A673 (cell line): ENCODE results near the gene SESN1. TPM values are rescaled to one million over a fixed set of nuclear protein-coding genes. Genes with fewer than 3 reads are reported as not detected.

ENCODE experiments used
- BruUV-seq: library from RNA; stranded (reverse); fragments of 400-500 nt; replicated peaks from 2 replicates; lab custom pipeline; 2021; lab: Mats Ljungman, UMichigan
- CTCF ChIA-PET: fragments of 300-600 bp; sonication (Branson Sonifier 250); formaldehyde crosslinking; loops from one replicate; lab custom pipeline; 2022; ENCODE audit warnings: antibody characterized with exemption; lab: Charles Lee
- POLR2A ChIA-PET: fragments of 300-600 bp; sonication (Branson Sonifier 250); formaldehyde crosslinking; loops from one replicate; lab custom pipeline; 2022; ENCODE audit warnings: antibody characterized with exemption; ENCODE audit not compliant: low non-redundant PET; lab: Charles Lee
- DNase-seq: peaks from one replicate; pipeline ENCODE4 v3.0.0-alpha.2; 2015; ENCODE audit warnings: low spot score
- H3K27ac ChIP-seq: fragments of 200-600 bp; sonication (generic); 2 replicates; pipeline ENCODE4 v1.5.1; 2016; ENCODE audit warnings: mixed run types, low read depth, mild to moderate bottlenecking, mixed read lengths, antibody characterized with exemption, low read length; ENCODE audit not compliant: poor library complexity, severe bottlenecking
- H3K27me3 ChIP-seq: fragments of 200-600 bp; sonication (generic); replicated peaks from 2 replicates; pipeline ENCODE4 v1.6.1; 2017; ENCODE audit warnings: mixed run types, low read depth, mild to moderate bottlenecking, mixed read lengths, antibody characterized with exemption, low read length; ENCODE audit not compliant: insufficient read depth, poor library complexity
- H3K36me3 ChIP-seq: fragments of 200-600 bp; sonication (generic); 2 replicates; pipeline ENCODE4 v1.6.1; 2016; ENCODE audit warnings: mixed run types, mild to moderate bottlenecking, mixed read lengths, antibody characterized with exemption, low read length; ENCODE audit not compliant: insufficient read depth, poor library complexity, severe bottlenecking
- H3K4me1 ChIP-seq: fragments of 200-600 bp; sonication (generic); 2 replicates; pipeline ENCODE4 v1.6.1; 2017; ENCODE audit warnings: mixed run types, mild to moderate bottlenecking, mixed read lengths, antibody characterized with exemption, low read length; ENCODE audit not compliant: insufficient read depth, poor library complexity, severe bottlenecking
- H3K4me3 ChIP-seq: fragments of 200-600 bp; sonication (generic); 2 replicates; pipeline ENCODE4 v1.5.1; 2016; ENCODE audit warnings: low read depth, mixed run types, mild to moderate bottlenecking, mixed read lengths, low read length; ENCODE audit not compliant: poor library complexity, severe bottlenecking
- H3K9me3 ChIP-seq: fragments of 200-600 bp; sonication (generic); 2 replicates; pipeline ENCODE4 v1.6.1; 2016; ENCODE audit warnings: mixed run types, low read depth, mild to moderate bottlenecking, mixed read lengths, antibody characterized with exemption, low read length; ENCODE audit not compliant: poor library complexity, severe bottlenecking
- CTCF ChIP-seq: fragments of 300-800, 200-600 bp; sonication (generic); conservative IDR thresholded peaks from 2 replicates; pipeline ENCODE4 v1.5.1; 2017; ENCODE audit warnings: low read depth, mild to moderate bottlenecking, antibody characterized with exemption, low read length, moderate library complexity, mixed read lengths
- EZH2 ChIP-seq: fragments of 200-600 bp; sonication (generic); IDR thresholded peaks from 2 replicates; pipeline ENCODE4 v1.6.1; 2017; ENCODE audit warnings: borderline replicate concordance, low read depth, mild to moderate bottlenecking, mixed read lengths, antibody characterized with exemption, low read length; ENCODE audit not compliant: poor library complexity, severe bottlenecking
- intact Hi-C: fragments of 100-400 bp; cut with micrococcal nuclease; formaldehyde crosslinking; loops from one replicate; pipeline ENCODE4 v1.10.0; 2022; ENCODE audit not compliant: unreplicated experiment
- total RNA-seq: library from RNA; stranded (reverse); gene quantifications from 2 replicates; pipeline ENCODE4 v1.2.3, GENCODE V29; 2021

SESN1 gene
- total RNA-seq, 1 experiment from 2014 or later, result 4.1 TPM

- POLR2A ChIA-PET, result no interaction called here
Measured at GRCh38 chr6:109073344-109074132, 21.1 kb downstream of the SESN1 start.

GRCh38 chr6:109071125-109071917 lies 23.3 kb downstream of the SESN1 start:
- intact Hi-C loops, result loop anchor here (5.0 to 10.0 kb wide), 4 partner anchors 179 to 957 kb away; no protein-coding TSS in a partner anchor
- TF ChIP-seq CTCF, result no peak
- no peaks in the 10 kb centered on the region for H3K27me3 ChIP-seq
- no TSS peak for BruUV-seq
- POLR2A ChIA-PET, result no interaction called here
- CTCF ChIA-PET, result interaction anchor here (0.8 kb wide), 1 partner anchor 529 kb away, joined by 5 read pairs; no protein-coding TSS in a partner anchor
- no peaks in the 10 kb centered on the region for H3K9me3 ChIP-seq
- H3K4me1 ChIP-seq, result peaks cover 3% of the 10 kb centered on the region
- DNase-seq, result no peak
- no peak overlapping the region for H3K27ac ChIP-seq
- no peaks in the 10 kb centered on the region for H3K36me3 ChIP-seq
- H3K4me3 ChIP-seq, result no peak overlapping the region

More at GRCh38 chr6:109073344-109074132, 21.1 kb downstream of the SESN1 start:
- DNase-seq, result peak; percentile 77
- CTCF ChIA-PET, result interaction anchor here (0.9 to 2.0 kb wide), 2 partner anchors 180 to 532 kb away, joined by 4 to 11 read pairs; no protein-coding TSS in a partner anchor
- no peaks in the 10 kb centered on the region for H3K27me3 ChIP-seq
- no peaks in the 10 kb centered on the region for H3K36me3 ChIP-seq
- H3K4me3 ChIP-seq, result no peak overlapping the region
- peaks cover 3% of the 10 kb centered on the region for H3K4me1 ChIP-seq
- no peaks in the 10 kb centered on the region for H3K9me3 ChIP-seq
- intact Hi-C loops, result loop anchor here (1.0 to 10.0 kb wide), 5 partner anchors 181 to 959 kb away; no protein-coding TSS in a partner anchor
- no TSS peak for BruUV-seq
- peak; percentile 71 for TF ChIP-seq CTCF
- no peak for TF ChIP-seq EZH2
- H3K27ac ChIP-seq, result no peak overlapping the region

- ChIA-PET POLR2A (no interaction called here), CTCF (no interaction called here)
- no TSS peak for BruUV-seq
- no peaks in the 10 kb centered on the region for H3K27me3 ChIP-seq
- DNase-seq, result no peak
- H3K27ac ChIP-seq, result no peak overlapping the region
- H3K9me3 ChIP-seq, result no peaks in the 10 kb centered on the region
- TF ChIP-seq EZH2, result no peak
- no peak for TF ChIP-seq CTCF
- H3K4me1 ChIP-seq, result peaks cover 3% of the 10 kb centered on the region
- H3K36me3 ChIP-seq, result no peaks in the 10 kb centered on the region
- intact Hi-C loops, result loop anchor here (5.0 to 10.0 kb wide), 4 partner anchors 177 to 955 kb away; no protein-coding TSS in a partner anchor
- H3K4me3 ChIP-seq, result no peak overlapping the region
Measured at GRCh38 chr6:109069746-109070145, 24.9 kb downstream of the SESN1 start.
